ENCODE results near the gene FOXE3.

FOXE3 gene

GRCh38 chr1:47431534-47431933, 15.4 kb downstream of the FOXE3 start:
- TF ChIP-seq, protein P1, sequence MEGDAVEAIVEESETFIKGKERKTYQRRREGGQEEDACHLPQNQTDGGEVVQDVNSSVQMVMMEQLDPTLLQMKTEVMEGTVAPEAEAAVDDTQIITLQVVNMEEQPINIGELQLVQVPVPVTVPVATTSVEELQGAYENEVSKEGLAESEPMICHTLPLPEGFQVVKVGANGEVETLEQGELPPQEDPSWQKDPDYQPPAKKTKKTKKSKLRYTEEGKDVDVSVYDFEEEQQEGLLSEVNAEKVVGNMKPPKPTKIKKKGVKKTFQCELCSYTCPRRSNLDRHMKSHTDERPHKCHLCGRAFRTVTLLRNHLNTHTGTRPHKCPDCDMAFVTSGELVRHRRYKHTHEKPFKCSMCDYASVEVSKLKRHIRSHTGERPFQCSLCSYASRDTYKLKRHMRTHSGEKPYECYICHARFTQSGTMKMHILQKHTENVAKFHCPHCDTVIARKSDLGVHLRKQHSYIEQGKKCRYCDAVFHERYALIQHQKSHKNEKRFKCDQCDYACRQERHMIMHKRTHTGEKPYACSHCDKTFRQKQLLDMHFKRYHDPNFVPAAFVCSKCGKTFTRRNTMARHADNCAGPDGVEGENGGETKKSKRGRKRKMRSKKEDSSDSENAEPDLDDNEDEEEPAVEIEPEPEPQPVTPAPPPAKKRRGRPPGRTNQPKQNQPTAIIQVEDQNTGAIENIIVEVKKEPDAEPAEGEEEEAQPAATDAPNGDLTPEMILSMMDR (IDR thresholded peaks at IDR 0.05; ENCODE audit: borderline replicate concordance, control extremely low read depth, extremely low read depth, insufficient read depth, missing control alignments) = no peak
- DNase-seq (ENCODE audit: low spot score) = no peak
- in situ Hi-C loops (cut with MboI; ENCODE audit: low sequenced_read_pairs, unreplicated experiment) = no loop called here

DNA sequence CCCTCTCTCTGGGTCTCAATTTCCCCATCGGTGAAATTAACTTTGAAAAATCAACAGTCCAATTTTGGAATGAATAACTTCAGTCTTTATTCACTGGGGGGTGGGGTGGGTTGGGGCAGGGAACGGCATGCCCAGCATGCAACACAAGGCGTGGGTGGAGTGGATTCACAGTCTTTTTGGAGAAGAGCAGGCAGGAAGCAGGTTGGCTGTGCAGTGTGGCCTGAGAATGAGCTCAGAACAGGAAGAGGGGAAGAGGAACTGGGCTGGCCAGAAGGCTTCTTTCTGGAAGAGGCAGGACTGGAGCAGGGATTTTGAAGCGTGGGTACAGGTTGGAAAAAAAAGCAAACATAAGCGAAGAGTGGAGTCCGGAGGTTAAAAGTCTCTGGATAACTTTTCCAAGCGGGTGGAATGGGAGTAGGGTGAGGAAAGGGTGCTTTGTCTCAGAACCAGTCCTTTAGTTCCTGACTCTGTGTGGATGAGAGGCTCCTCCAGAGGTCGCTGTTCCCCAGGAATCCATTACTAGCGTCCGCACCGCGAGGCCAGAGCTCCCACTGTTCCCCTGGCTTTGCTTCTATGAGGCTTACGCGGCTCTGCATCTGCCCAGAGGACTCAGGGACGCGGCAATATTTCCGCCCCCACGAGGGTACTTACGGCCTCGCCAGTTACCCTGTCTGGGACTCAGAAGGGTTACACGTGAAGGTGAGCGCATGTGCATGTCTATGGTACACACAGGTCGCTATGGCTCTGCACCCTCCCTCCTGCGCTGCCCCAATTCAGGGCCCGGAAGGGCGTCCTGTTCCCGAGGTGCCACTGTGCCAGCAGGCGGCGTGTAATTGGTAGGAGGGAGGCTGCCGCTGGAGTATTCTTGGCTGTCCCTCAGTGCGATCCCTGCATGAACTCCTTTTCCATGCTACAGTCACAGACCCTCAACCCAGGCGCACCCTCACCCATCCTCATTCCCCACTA, 16.3 kb downstream of the FOXE3 start:
- in situ Hi-C loops (cut with MboI; ENCODE audit: low sequenced_read_pairs, unreplicated experiment) = no loop called here
- TF ChIP-seq, protein P1 (IDR thresholded peaks at IDR 0.05; ENCODE audit: borderline replicate concordance, control extremely low read depth, extremely low read depth, insufficient read depth, missing control alignments) = peak; percentile 53
- peak; percentile 72 for DNase-seq (ENCODE audit: low spot score)

DNA sequence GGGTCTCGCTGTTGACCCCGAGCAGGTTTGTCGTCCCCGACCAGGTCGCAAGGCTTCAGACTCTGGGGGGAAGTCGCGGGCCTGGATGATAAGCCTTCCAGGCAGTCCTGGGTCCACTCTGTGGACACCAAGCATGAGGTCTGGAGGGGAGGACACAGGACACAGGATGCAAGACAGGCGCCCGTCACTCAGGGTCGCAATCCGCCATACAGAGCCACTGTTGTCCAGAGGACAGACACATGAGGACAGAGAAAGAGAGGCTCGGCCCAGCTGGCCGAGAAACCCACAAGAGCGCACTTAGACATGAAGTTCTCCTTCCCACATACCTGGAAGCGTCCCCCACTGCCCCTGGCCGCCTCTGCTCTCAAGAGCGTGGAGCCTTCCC, 16.9 kb downstream of the FOXE3 start:
- in situ Hi-C loops (cut with MboI; ENCODE audit: low sequenced_read_pairs, unreplicated experiment) = no loop called here
- DNase-seq (ENCODE audit: low spot score) = no peak
- TF ChIP-seq, protein P1 (IDR thresholded peaks at IDR 0.05; ENCODE audit: borderline replicate concordance, control extremely low read depth, extremely low read depth, insufficient read depth, missing control alignments) = no peak

DNA sequence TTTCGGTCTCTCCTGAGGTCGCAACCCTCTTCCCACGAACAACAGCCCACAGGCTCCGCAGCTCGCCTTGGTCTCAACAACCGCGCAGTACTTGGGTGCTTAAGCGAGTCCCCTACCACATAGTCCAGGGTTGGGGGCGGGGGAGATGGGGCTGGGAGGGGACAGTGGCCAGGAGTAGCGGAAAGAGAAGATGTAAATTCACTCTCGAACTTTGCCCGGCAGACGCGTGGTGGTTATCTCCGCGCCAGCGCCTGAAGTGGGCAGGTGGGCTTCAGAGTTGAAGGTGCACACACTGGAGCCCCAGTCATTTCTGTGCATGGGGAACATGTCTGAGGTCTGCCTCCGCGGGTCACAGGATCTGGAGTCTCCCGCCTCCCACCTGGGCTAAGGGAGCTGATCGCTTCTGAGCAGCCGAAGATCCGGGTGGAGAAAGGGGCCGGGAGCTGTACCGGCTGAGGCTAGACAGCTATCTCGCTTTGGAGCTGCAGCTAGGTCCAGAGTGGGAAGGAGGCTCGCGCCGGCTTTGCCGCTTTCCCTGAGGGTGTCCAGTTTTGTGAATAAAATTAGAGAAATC, 17.5 kb downstream of the FOXE3 start:
- TF ChIP-seq, protein P1 (IDR thresholded peaks at IDR 0.05; ENCODE audit: borderline replicate concordance, control extremely low read depth, extremely low read depth, insufficient read depth, missing control alignments) = no peak
- no peak for DNase-seq (ENCODE audit: low spot score)
- in situ Hi-C loops (cut with MboI; ENCODE audit: low sequenced_read_pairs, unreplicated experiment) = no loop called here

GRCh38 chr1:47434051-47434842, 18.2 kb downstream of the FOXE3 start:
- in situ Hi-C loops (cut with MboI; ENCODE audit: low sequenced_read_pairs, unreplicated experiment) = no loop called here

More at GRCh38 chr1:47434051-47434842, 18.2 kb downstream of the FOXE3 start:
- TF ChIP-seq, protein P1 (IDR thresholded peaks at IDR 0.05; ENCODE audit: borderline replicate concordance, control extremely low read depth, extremely low read depth, insufficient read depth, missing control alignments) = no peak
- DNase-seq (ENCODE audit: low spot score) = no peak

Measured in GM13976 (cell line).